SK-N-SH treated with all-trans-retinoic acid at 6 μM for 48 hours (cell line): ENCODE results near the gene PLCB1.

Source experiments
- ATAC-seq: fragments of 200-7000 bp; cut with Tn5 transposase; 3 replicates; pipeline ENCODE4 v1.9.1; 2020; ENCODE audit warnings: mild to moderate bottlenecking, moderate library complexity
- CREB5 ChIP-seq: fragments of 250-450 bp; sonication (Bioruptor Pico); IDR thresholded peaks from 2 replicates; pipeline ENCODE4 v1.5.1; 2020; ENCODE audit warnings: low read depth, mild to moderate bottlenecking, moderate library complexity
- CSRNP3 ChIP-seq: fragments of 250-450 bp; sonication (Bioruptor Pico); IDR thresholded peaks from 2 replicates; pipeline ENCODE4 v1.5.1; 2021; ENCODE audit warnings: mild to moderate bottlenecking, moderate library complexity
- ESRRG ChIP-seq: fragments of 250-450 bp; sonication (Bioruptor Pico); IDR thresholded peaks from 2 replicates; pipeline ENCODE4 v1.6.1; 2021; ENCODE audit warnings: mild to moderate bottlenecking
- GLIS3 ChIP-seq: fragments of 250-450 bp; sonication (Bioruptor Pico); IDR thresholded peaks from 2 replicates; pipeline ENCODE4 v1.5.0; 2020; ENCODE audit warnings: mild to moderate bottlenecking, moderate library complexity
- ISL1 ChIP-seq: fragments of 250-450 bp; sonication (Bioruptor Pico); IDR thresholded peaks from 2 replicates; pipeline ENCODE4 v2.1.2; 2022; ENCODE audit warnings: mild to moderate bottlenecking, moderate library complexity
- PATZ1 ChIP-seq: fragments of 250-450 bp; sonication (Bioruptor Pico); IDR thresholded peaks from 2 replicates; pipeline ENCODE4 v1.8.0; 2020; ENCODE audit warnings: mild to moderate bottlenecking, moderate library complexity, borderline replicate concordance
- PPARA ChIP-seq: fragments of 250-450 bp; sonication (Bioruptor Pico); IDR thresholded peaks from 2 replicates; pipeline ENCODE4 v1.5.0; 2020; ENCODE audit warnings: mild to moderate bottlenecking, borderline replicate concordance
- RARB ChIP-seq: fragments of 250-450 bp; sonication (Bioruptor Pico); IDR thresholded peaks from 2 replicates; pipeline ENCODE4 v1.8.0; 2021; ENCODE audit warnings: mild to moderate bottlenecking, moderate library complexity
- SNAI2 ChIP-seq: fragments of 250-450 bp; sonication (Bioruptor Pico); IDR thresholded peaks from 2 replicates; pipeline ENCODE4 v1.5.0; 2020; ENCODE audit warnings: mild to moderate bottlenecking, moderate library complexity
- TCF4 ChIP-seq: fragments of 250-450 bp; sonication (Bioruptor Pico); IDR thresholded peaks from 2 replicates; pipeline ENCODE4 v1.8.0; 2021; ENCODE audit warnings: mild to moderate bottlenecking, moderate library complexity, borderline replicate concordance
- TOX ChIP-seq: fragments of 250-450 bp; sonication (Bioruptor Pico); IDR thresholded peaks from 2 replicates; pipeline ENCODE4 v1.8.0; 2021; ENCODE audit warnings: mild to moderate bottlenecking, moderate library complexity, borderline replicate concordance
- ZC3H10 ChIP-seq: fragments of 250-450 bp; sonication (Bioruptor Pico); IDR thresholded peaks from 2 replicates; pipeline ENCODE4 v1.5.1; 2021; ENCODE audit warnings: mild to moderate bottlenecking, moderate library complexity
- ZFP3 ChIP-seq: fragments of 250-450 bp; sonication (Bioruptor Pico); IDR thresholded peaks from 2 replicates; pipeline ENCODE4 v1.5.0; 2020; ENCODE audit warnings: mild to moderate bottlenecking, moderate library complexity
- ZFP30 ChIP-seq: fragments of 450-650 bp; formaldehyde crosslinking; IDR thresholded peaks from 2 replicates; pipeline ENCODE4 v1.5.0; 2022; ENCODE audit warnings: mild to moderate bottlenecking, moderate library complexity
- ZNF565 ChIP-seq: fragments of 450-650 bp; formaldehyde crosslinking; conservative IDR thresholded peaks from 2 replicates; pipeline ENCODE4 v1.5.0; 2020; ENCODE audit warnings: low read depth, mild to moderate bottlenecking, moderate library complexity
- ZNF70 ChIP-seq: fragments of 450-650 bp; formaldehyde crosslinking; IDR thresholded peaks from 2 replicates; pipeline ENCODE4 v1.5.0; 2020; ENCODE audit warnings: mild to moderate bottlenecking, moderate library complexity
- ZNF8 ChIP-seq: fragments of 450-650 bp; formaldehyde crosslinking; IDR thresholded peaks from 2 replicates; pipeline ENCODE4 v1.5.0; 2020; ENCODE audit warnings: mild to moderate bottlenecking, moderate library complexity
- TF ChIP-seq, protein P1 (sequence below): fragments of 250-450 bp; sonication (Bioruptor Pico); IDR thresholded peaks from 2 replicates; pipeline ENCODE4 v1.8.0; 2021; ENCODE audit warnings: low read depth, mild to moderate bottlenecking, moderate library complexity, borderline replicate concordance

PLCB1 gene

DNA sequence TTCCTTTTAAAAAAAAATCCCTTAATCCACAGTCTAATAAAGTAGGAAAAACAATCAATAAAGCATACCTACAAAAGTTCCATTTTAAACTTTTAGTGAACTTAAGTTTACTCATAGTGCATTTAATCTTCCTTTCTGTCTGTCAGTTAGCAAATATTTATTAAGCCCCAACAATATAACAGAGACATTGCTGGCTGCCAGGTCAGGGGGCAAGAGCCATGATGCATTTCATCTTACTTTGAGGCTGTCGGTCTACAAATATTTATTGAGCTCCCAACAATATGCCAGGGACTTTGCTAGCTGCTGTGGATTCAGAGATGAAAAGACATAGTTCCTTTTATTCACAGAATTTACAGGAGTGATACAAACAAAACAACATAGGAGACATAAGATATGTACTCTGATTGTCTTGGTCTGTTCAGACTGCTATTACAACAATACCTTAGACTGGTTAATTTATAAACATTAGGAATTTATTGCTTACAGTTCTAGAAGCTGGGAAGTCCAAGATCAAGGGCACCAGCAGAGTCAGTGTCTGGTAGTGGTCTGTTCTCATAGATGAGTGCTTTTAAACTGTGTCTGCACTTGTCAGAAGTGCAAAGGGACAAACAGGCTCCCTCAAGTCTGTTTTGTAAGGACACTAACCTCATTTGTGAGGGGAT lies 118.6 kb downstream of the PLCB1 start:
- TF ChIP-seq TOX (CRISPR knock-in tag) (peak; percentile 71; the same call in 1 of the 2 replicates), PPARA (CRISPR knock-in tag) (no peak), ZNF565 (CRISPR knock-in tag) (no peak)
- TF ChIP-seq, all 23 proteins: peak for 1
- no peak for ATAC-seq

DNA sequence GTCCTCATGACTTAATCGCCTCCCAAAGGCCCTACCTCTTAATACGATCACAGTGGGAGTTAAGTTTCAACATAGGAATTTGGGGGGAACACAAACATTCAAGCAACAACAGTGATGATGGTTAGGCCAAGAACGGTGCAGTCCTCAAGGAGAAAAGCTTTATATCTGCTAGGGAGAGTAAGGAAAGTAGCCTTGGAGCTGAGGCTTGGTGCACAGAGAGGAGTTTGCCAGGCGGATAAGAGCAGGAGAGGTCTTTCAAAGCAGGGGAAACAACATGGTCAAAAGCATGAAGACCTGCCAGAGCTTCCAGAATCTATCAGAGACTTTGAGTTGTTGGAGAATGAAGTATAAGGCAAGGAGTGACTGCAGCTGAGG lies 119.1 kb downstream of the PLCB1 start:
- TF ChIP-seq ZC3H10 (CRISPR knock-in tag) (no peak), ISL1 (CRISPR knock-in tag) (no peak), PATZ1 (no peak), ZFP3 (CRISPR knock-in tag) (no peak), ZNF565 (CRISPR knock-in tag) (no peak), SNAI2 (CRISPR knock-in tag) (no peak), ZNF8 (no peak)
- ATAC-seq = no peak; the same call in 1 of the 3 replicates

DNA sequence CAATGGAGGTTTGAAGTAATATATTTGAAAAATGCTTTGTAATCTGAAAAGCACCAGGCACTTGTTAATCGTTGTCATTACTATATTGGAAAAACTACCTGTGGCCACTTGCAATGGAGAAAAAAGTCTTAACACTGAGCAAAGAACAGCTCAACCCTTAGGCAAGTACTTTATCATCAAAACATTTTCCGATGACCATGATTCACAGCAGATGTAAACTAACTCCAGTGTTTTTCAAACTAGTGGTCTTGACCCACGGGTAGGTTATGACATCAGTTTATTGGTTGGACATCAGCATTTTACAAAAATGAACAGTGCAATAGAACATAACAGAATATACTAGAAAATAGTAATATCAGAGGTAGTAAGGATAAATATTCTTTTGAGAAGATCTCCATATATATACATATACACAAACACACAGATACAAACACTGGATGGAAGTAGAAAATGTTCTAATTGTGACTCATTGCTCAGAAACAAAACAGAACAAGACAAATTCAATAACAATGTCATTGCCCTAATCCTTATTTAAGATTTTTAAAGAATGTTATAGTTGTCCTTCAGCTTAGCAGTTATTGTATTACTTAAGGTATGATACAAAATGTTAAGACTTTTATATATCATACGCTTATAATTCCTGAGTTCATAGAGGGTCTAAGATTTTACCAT lies 123.0 kb downstream of the PLCB1 start:
- ATAC-seq = no peak
- no peak for TF ChIP-seq TOX (CRISPR knock-in tag)
- TF ChIP-seq PPARA (CRISPR knock-in tag) = no peak
- no peak for TF ChIP-seq GLIS3 (CRISPR knock-in tag)
- TF ChIP-seq, protein P1, sequence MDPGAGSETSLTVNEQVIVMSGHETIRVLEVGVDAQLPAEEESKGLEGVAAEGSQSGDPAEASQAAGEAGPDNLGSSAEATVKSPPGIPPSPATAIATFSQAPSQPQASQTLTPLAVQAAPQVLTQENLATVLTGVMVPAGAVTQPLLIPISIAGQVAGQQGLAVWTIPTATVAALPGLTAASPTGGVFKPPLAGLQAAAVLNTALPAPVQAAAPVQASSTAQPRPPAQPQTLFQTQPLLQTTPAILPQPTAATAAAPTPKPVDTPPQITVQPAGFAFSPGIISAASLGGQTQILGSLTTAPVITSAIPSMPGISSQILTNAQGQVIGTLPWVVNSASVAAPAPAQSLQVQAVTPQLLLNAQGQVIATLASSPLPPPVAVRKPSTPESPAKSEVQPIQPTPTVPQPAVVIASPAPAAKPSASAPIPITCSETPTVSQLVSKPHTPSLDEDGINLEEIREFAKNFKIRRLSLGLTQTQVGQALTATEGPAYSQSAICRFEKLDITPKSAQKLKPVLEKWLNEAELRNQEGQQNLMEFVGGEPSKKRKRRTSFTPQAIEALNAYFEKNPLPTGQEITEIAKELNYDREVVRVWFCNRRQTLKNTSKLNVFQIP = no peak
- no peak for TF ChIP-seq CSRNP3 (CRISPR knock-in tag)
- TF ChIP-seq, all 23 proteins: peak for 0

DNA sequence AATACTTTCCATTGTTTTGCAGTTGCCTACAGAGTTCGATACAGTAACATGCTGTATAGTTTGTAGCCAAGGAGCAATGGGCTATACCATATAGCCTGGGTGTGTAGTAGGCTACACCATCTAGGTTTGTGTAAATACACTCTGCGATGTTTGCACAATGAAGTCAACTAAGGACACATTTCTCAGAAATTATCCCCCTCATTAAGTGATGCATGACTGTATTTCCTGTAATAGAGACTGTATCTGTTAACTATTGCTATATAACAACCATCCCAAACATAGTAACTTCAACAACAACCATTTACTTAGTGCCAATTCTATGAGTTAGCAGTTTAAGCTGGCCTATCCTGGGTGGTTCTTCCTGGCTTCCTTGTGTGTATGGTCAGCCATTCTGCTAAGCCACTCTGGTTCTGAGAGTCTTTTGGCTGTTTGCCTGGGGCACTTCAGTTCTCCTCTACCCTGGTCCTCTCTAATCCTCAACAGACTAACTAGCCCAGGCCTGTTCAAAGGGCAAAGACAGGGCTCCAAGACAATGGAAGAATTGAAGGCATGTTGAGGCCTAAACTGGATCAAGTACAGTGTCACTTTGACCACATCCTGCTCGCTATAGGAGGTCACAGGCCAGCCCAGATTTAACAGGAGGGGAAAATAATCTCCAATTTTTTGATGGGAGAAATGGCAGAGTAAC lies 124.0 kb downstream of the PLCB1 start:
- TF ChIP-seq ESRRG (CRISPR knock-in tag) = no peak
- no peak for TF ChIP-seq ZC3H10 (CRISPR knock-in tag)
- TF ChIP-seq, protein P1 = no peak
- TF ChIP-seq SNAI2 (CRISPR knock-in tag) = no peak
- no peak for TF ChIP-seq ZFP30 (CRISPR knock-in tag)
- TF ChIP-seq TCF4 (CRISPR knock-in tag) = no peak
- no peak for TF ChIP-seq RARB (CRISPR knock-in tag)
- TF ChIP-seq CREB5 (CRISPR knock-in tag) = no peak
- no peak for TF ChIP-seq TOX (CRISPR knock-in tag)
- TF ChIP-seq ZNF8 = no peak
- TF ChIP-seq ZNF70 (CRISPR knock-in tag) = no peak
- TF ChIP-seq PATZ1 = no peak
- ATAC-seq = no peak
